Neural progenitor cell (in vitro differentiated cells): ENCODE results near the gene PEPD. TPM values are rescaled to one million over a fixed set of nuclear protein-coding genes. Genes with fewer than 3 reads are reported as not detected.

Experiments used
- DNase-seq: peaks from one replicate; pipeline ENCODE4 v3.0.0-alpha.2; 2016; ENCODE audit warnings: low spot score
- H2AFZ ChIP-seq: fragments of 200-600 bp; sonication (generic); replicated peaks from 2 replicates; pipeline ENCODE4 v1.6.1; 2016; ENCODE audit warnings: antibody characterized with exemption
- H3F3A ChIP-seq: fragments of 200-600 bp; sonication (generic); 2 replicates; pipeline ENCODE4 v1.6.1; 2016; ENCODE audit warnings: antibody characterized with exemption, low read depth
- H3K27ac ChIP-seq: fragments of 200-600 bp; sonication (generic); 2 replicates; pipeline ENCODE4 v1.5.1; 2016; ENCODE audit warnings: mild to moderate bottlenecking
- H3K27me3 ChIP-seq: fragments of 200-600 bp; sonication (generic); 2 replicates; pipeline ENCODE4 v1.6.1; 2016; ENCODE audit warnings: mild to moderate bottlenecking, moderate library complexity
- H3K36me3 ChIP-seq: fragments of 200-600 bp; sonication (generic); 2 replicates; pipeline ENCODE4 v1.5.1; 2016
- H3K4me1 ChIP-seq: fragments of 200-600 bp; sonication (generic); 2 replicates; pipeline ENCODE4 v1.6.1; 2016; ENCODE audit warnings: mixed run types
- H3K4me2 ChIP-seq: fragments of 200-600 bp; sonication (generic); 2 replicates; pipeline ENCODE4 v1.6.1; 2016
- H3K4me3 ChIP-seq: fragments of 200-600 bp; sonication (generic); 2 replicates; pipeline ENCODE4 v1.5.1; 2016
- H3K79me2 ChIP-seq: fragments of 200-600 bp; sonication (generic); 2 replicates; pipeline ENCODE4 v1.6.1; 2016; ENCODE audit warnings: low read depth
- H3K9ac ChIP-seq: fragments of 200-600 bp; sonication (generic); 2 replicates; pipeline ENCODE4 v1.6.1; 2016
- H3K9me3 ChIP-seq: fragments of 200-600 bp; sonication (generic); 2 replicates; pipeline ENCODE4 v1.5.1; 2016; ENCODE audit warnings: low read depth
- H4K20me1 ChIP-seq: fragments of 200-600 bp; sonication (generic); 2 replicates; pipeline ENCODE4 v1.6.1; 2016; ENCODE audit warnings: low read depth
- H3K27ac Mint-ChIP-seq: 3 replicates; pipeline ENCODE4 v1.8.0; 2021; ENCODE audit warnings: mixed read lengths
- H3K27me3 Mint-ChIP-seq: 2 replicates; pipeline ENCODE4 v1.8.0; 2022; ENCODE audit warnings: low read depth, mild to moderate bottlenecking, inconsistent platforms, moderate library complexity, mixed read lengths; ENCODE audit not compliant: insufficient read depth
- H3K36me3 Mint-ChIP-seq: 3 replicates; pipeline ENCODE4 v1.8.0; 2021; ENCODE audit warnings: mixed read lengths
- H3K4me1 Mint-ChIP-seq: 3 replicates; pipeline ENCODE4 v1.8.0; 2021; ENCODE audit warnings: mixed read lengths
- H3K4me3 Mint-ChIP-seq: 3 replicates; pipeline ENCODE4 v1.8.0; 2021; ENCODE audit warnings: mild to moderate bottlenecking, moderate library complexity, mixed read lengths
- H3K9me3 Mint-ChIP-seq: 3 replicates; pipeline ENCODE4 v1.8.0; 2020; ENCODE audit warnings: mixed read lengths
- CTCF ChIP-seq: fragments of 200-600 bp; sonication (generic); IDR thresholded peaks from 2 replicates; pipeline ENCODE4 v1.5.1; 2017; ENCODE audit warnings: antibody characterized with exemption, mild to moderate bottlenecking
- EZH2 ChIP-seq: fragments of 200-600 bp; sonication (generic); IDR thresholded peaks from 2 replicates; pipeline ENCODE4 v1.6.1; 2017; ENCODE audit warnings: antibody characterized with exemption, mild to moderate bottlenecking, moderate library complexity
- EZH2phosphoT487 ChIP-seq: fragments of 200-600 bp; sonication (generic); IDR thresholded peaks from 2 replicates; pipeline ENCODE4 v1.6.1; 2017; ENCODE audit warnings: antibody characterized with exemption
- total RNA-seq: library from RNA; depleted of rRNA; stranded (reverse); fragments of >200 nt; gene quantifications from 2 replicates; pipeline ENCODE4 v1.2.3, GENCODE V29; 2015; ENCODE audit warnings: low replicate concordance

PEPD gene
- total RNA-seq, 1 donor from 2014 or later, result 47.0 TPM

GRCh38 chr19:33418871-33419787 is 102.5 kb downstream of the PEPD start:
- Mint-ChIP-seq H3K4me1 (peaks cover 14% of the 10 kb centered on the region), H3K27ac (no peak overlapping the region), H3K27me3 (peaks cover 2% of the 10 kb centered on the region), H3K36me3 (no peaks in the 10 kb centered on the region), H3K9me3 (no peaks in the 10 kb centered on the region), H3K4me3 (no peak overlapping the region)
- H3K27ac ChIP-seq, result no peak overlapping the region
- no peaks in the 10 kb centered on the region for H3K9me3 ChIP-seq
- DNase-seq, result no peak
- TF ChIP-seq EZH2phosphoT487 (no peak), EZH2 (no peak), CTCF (no peak)
- H3F3A ChIP-seq, result no peaks in the 10 kb centered on the region
- no peaks in the 10 kb centered on the region for H3K79me2 ChIP-seq
- peaks cover 20% of the 10 kb centered on the region for H4K20me1 ChIP-seq
- peaks cover 3% of the 10 kb centered on the region for H3K4me1 ChIP-seq
- H3K9ac ChIP-seq, result no peak overlapping the region
- no peak overlapping the region for H2AFZ ChIP-seq
- no peaks in the 10 kb centered on the region for H3K36me3 ChIP-seq
- no peak overlapping the region for H3K4me2 ChIP-seq
- no peak overlapping the region for H3K4me3 ChIP-seq
- H3K27me3 ChIP-seq, result no peaks in the 10 kb centered on the region

GRCh38 chr19:33418461-33418860 is 103.1 kb downstream of the PEPD start:
- peaks cover 2% of the 10 kb centered on the region for H3K27me3 Mint-ChIP-seq
- no peak overlapping the region for H3K9ac ChIP-seq
- H3K4me3 ChIP-seq, result no peak overlapping the region
- H3K4me3 Mint-ChIP-seq, result no peak overlapping the region
- no peaks in the 10 kb centered on the region for H3K9me3 Mint-ChIP-seq
- no peak for DNase-seq
- H3K27me3 ChIP-seq, result no peaks in the 10 kb centered on the region
- H3F3A ChIP-seq, result no peaks in the 10 kb centered on the region
- no peak overlapping the region for H3K27ac Mint-ChIP-seq
- H3K4me2 ChIP-seq, result no peak overlapping the region
- H3K9me3 ChIP-seq, result no peaks in the 10 kb centered on the region
- TF ChIP-seq CTCF (no peak), EZH2 (no peak), EZH2phosphoT487 (no peak)
- no peaks in the 10 kb centered on the region for H3K36me3 Mint-ChIP-seq
- H2AFZ ChIP-seq, result no peak overlapping the region
- H3K27ac ChIP-seq, result no peak overlapping the region
- no peaks in the 10 kb centered on the region for H3K36me3 ChIP-seq
- peaks cover 14% of the 10 kb centered on the region for H3K4me1 Mint-ChIP-seq
- no peaks in the 10 kb centered on the region for H3K79me2 ChIP-seq
- H4K20me1 ChIP-seq, result peaks cover 20% of the 10 kb centered on the region
- peaks cover 3% of the 10 kb centered on the region for H3K4me1 ChIP-seq

DNA sequence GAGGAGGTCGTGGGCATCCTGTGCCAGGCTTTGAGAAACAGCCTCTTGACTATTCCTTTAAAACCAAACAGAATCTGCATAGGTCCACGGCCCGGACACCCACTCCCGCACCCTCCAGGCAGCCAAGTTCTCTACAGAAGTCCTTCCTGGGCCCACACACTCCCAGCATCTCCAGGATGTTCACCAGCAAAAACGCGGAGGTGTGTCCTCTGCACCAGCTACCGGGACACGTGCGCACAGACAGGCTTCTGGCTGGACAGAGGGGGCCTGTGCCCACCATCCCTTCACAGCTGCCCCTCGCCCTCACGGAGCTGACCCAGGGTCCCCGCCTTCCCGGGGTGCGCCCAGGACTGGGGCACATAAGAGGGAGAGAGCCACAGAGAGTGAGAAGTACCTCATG is 103.8 kb downstream of the PEPD start:
- no peaks in the 10 kb centered on the region for H3K9me3 ChIP-seq
- H3K9me3 Mint-ChIP-seq, result no peaks in the 10 kb centered on the region
- no peak overlapping the region for H3K27ac ChIP-seq
- H2AFZ ChIP-seq, result no peak overlapping the region
- H3K79me2 ChIP-seq, result no peaks in the 10 kb centered on the region
- H3K27me3 Mint-ChIP-seq, result peaks cover 2% of the 10 kb centered on the region
- H3K9ac ChIP-seq, result no peak overlapping the region
- TF ChIP-seq EZH2phosphoT487 (no peak), EZH2 (no peak), CTCF (no peak)
- peaks cover 20% of the 10 kb centered on the region for H4K20me1 ChIP-seq
- H3K4me2 ChIP-seq, result no peak overlapping the region
- H3K4me3 ChIP-seq, result no peak overlapping the region
- H3F3A ChIP-seq, result no peaks in the 10 kb centered on the region
- H3K27ac Mint-ChIP-seq, result no peak overlapping the region
- peaks cover 3% of the 10 kb centered on the region for H3K4me1 ChIP-seq
- H3K27me3 ChIP-seq, result no peaks in the 10 kb centered on the region
- H3K4me3 Mint-ChIP-seq, result no peak overlapping the region
- no peaks in the 10 kb centered on the region for H3K36me3 Mint-ChIP-seq
- H3K4me1 Mint-ChIP-seq, result peaks cover 16% of the 10 kb centered on the region
- no peaks in the 10 kb centered on the region for H3K36me3 ChIP-seq
- no peak for DNase-seq
